HTERT RPE-1 (cell line): ENCODE data around the gene SERPINB6.
"Not testable (repeated sequence)": the region's sequence is repeated elsewhere in the genome, so short reads cannot be mapped to it uniquely, and the experiment has no call there.

ENCODE experiments used
- in situ Hi-C: fragments of 300-500 bp; cut with MboI; formaldehyde crosslinking; loops from 4 replicates; pipeline ENCODE4 v1.14.3; 2020; ENCODE audit warnings: low sequenced_read_pairs

The SERPINB6 gene

GRCh38 chr6:2999618-3000557 is 28.5 kb upstream of the SERPINB6 start, which contains the start of gene NQO2:
Gene NQO2 (plus strand): TSS chr6:2999894. CDS start chr6:3006553, 6,659 bp downstream.
- in situ Hi-C loops: no loop called here

GRCh38 chr6:2998998-2999617 is 27.7 kb upstream of the SERPINB6 start:
- in situ Hi-C loops: no loop called here

GRCh38 chr6:2998249-2998997 is 27.1 kb upstream of the SERPINB6 start:
- in situ Hi-C loops: not testable (repeated sequence)

DNA sequence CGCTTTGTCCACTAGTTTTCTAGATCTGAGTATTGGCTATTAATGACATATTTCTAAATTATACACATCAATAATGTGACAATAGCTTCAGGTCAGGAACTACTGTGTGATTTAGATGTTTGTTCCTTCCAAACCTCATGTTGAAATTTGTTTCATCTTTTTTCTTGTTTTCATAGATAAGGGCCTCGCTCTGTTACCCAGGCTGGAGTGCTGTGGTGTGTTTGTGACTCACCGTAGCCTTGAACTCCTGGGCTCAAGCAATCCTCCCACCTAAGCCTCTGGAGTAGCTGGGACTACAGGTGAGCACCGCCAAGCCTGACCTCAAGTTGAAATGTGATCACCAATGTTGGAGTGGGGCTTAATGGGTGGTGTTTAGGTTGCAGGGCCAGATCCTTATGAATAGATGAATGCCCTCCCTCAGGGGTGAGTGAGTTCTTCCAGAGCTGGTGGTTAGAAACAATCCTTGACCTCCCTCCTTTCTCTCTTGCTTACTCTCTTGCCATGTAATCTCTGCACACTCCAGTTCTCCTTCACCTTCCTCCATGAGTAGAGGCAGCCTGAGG is 22.5 kb upstream of the SERPINB6 start:
- in situ Hi-C loops: no loop called here

DNA sequence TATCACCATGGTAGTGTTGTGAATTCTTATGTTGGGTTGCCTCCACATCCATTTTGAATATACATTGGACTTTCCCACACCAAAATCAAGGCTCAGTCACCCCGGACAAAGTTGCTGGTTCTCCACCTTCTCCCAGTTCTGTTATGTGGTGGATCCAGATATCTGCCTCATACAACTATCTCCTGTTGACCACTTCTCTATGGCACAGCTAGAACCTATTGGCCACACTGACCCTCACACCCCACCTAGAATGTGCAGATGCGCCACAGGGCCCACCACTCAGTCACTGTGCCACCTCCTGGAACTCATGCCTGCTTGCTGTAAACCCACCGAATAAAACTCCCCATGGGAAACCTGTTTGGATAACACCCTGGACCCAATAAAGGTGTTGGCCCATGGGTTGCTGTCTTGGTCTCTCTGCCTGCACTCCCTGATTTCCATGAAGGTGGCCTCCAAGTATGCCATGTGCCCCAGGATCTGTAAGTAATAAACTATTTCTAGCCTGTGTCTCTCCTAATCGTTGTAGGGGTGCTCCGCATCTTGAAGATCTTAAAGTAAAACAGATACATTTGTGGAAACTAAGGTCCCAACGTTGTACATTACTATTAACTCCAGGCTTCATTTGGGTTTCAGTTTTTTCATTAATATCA is 21.1 kb upstream of the SERPINB6 start:
- in situ Hi-C loops: no loop called here

GRCh38 chr6:2990932-2991506 is 19.7 kb upstream of the SERPINB6 start:
- in situ Hi-C loops: no loop called here

GRCh38 chr6:2990248-2990931 is 19.0 kb upstream of the SERPINB6 start:
- in situ Hi-C loops: no loop called here

- in situ Hi-C loops: no loop called here
Measured at GRCh38 chr6:2989332-2990247, 18.2 kb upstream of the SERPINB6 start.

GRCh38 chr6:2988426-2989331 is 17.3 kb upstream of the SERPINB6 start:
- in situ Hi-C loops: no loop called here

GRCh38 chr6:2988094-2988425 is 16.7 kb upstream of the SERPINB6 start:
- in situ Hi-C loops: no loop called here

DNA sequence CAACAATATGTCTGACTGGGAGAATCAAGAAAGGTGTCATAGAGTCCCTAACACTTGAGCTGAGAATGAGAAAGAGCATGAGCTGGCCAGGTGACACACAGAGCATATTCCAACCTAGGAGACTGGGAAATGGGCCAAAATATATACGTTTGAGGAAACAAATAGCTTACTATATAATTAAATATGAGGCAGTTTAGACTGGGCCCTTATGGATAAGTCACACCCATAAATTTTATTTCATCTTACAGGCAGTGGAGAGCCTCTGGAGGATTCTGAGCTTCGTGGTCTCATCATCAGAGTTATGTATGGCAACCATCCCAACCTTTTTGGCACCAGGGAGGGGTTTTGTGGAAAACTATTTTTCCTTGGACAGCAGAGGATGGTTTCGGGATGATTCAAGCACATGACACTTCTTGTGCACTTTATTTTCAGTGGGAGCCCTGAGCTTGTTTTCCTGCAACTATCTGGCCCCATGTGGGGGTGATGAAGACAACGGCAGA is 15.4 kb upstream of the SERPINB6 start:
- in situ Hi-C loops: no loop called here

DNA sequence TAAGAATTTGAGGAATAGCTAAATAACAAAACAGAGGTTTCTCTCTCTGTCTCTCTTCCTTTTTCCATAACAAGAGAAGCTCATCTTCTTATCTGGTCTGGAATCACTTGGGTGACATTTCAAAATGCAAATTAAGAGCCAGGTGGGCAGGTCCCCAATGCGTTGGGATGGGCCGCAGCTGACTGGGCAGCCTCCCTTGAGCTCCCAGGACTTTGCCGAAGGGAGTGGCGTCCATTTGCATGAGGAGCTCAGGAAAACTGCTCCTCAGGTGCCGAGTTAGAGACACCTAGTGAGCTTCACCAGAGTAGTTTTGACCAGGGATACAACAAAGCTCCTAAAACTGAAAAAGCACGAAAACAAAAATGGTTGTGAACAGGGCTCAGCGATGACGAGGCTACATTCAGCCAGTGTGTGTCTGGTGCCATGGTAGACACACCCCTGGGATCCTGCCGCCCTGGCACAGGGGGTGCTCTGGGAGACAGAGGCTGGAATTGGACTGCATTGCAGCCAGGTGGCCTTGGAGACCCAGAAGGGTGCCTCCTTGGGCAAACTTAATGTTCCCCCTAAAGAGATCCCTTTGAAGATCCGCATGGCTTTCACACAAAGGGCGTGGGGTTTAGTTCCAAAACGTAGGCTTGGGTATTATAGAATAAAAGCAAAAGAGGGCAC is 13.5 kb upstream of the SERPINB6 start:
- in situ Hi-C loops: no loop called here

GRCh38 chr6:2982426-2983117 is 11.2 kb upstream of the SERPINB6 start:
- in situ Hi-C loops: no loop called here

- in situ Hi-C loops: no loop called here
Measured at GRCh38 chr6:2980465-2980855, 9.1 kb upstream of the SERPINB6 start.

DNA sequence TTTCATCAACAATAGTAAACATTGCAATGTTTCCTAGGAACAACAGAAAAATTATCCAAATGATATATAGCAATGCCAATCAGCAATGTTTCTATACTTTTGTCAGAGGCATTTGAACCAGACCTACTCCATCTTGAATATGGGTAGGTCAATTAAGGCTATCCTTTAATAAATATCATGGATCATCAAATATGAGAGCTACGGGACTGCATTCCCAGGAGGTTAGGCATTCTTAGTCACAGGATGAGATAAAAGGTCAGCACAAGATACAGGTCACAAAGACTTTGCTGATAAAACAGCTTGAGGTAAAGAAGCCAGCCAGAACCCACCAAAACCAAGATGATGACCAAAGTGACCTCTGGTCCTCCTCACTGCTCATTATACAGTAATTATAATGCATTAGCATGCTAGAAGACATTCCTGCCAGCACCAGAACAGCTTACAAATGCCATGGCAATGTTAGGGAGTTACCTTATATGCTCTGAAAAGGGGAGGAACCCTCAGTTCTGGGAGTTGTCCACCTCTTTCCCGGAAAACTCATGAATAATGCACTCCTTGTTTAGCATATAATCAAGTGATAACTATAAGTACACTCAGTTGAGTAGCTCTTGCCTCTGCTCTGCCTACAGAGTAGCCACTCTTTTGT is 8.6 kb upstream of the SERPINB6 start:
- in situ Hi-C loops: no loop called here

DNA sequence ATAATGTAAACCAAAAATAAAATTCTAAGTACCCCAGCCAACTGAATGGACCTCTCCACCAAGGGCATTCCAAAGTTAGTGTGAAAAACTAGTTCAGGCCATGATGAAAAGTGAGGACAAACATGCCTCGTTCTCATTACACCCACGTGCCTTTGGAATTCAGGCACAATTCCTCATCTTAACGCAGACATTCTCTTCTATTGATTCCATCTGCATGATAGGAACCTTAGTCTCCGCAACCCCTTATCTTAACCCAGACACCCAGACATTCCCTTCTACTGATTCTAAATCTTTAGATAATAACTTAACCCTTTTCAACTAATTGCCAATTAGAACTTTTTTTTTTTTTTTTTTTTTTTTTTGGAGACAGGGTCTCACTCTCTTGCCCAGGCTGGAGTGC is 7.6 kb upstream of the SERPINB6 start:
- in situ Hi-C loops: no loop called here
